Colonic mucosa (tissue), 4 donors: ENCODE results near the gene KDM2A. TPM values are rescaled to one million over a fixed set of nuclear protein-coding genes. Genes with fewer than 3 reads are reported as not detected.

Experiments
- DNase-seq: peaks from one replicate; pipeline ENCODE4 v3.0.0-alpha.2; 2020
- H3K27ac ChIP-seq: fragments of 200-600 bp; one replicate; pipeline ENCODE4 v1.8.0; 2021
- H3K27me3 ChIP-seq: fragments of 200-600 bp; one replicate; pipeline ENCODE4 v1.8.0; 2021
- H3K36me3 ChIP-seq: fragments of 200-600 bp; one replicate; pipeline ENCODE4 v1.8.0; 2021
- H3K4me1 ChIP-seq: fragments of 200-600 bp; one replicate; pipeline ENCODE4 v1.8.0; 2021; ENCODE audit warnings: mild to moderate bottlenecking
- H3K4me3 ChIP-seq: fragments of 200-600 bp; one replicate; pipeline ENCODE4 v1.8.0; 2021
- H3K9ac ChIP-seq, 2 donors: one replicate each; pipeline ENCODE4 v1.7.0; 2013; ENCODE audit warnings: control low read depth in 2 of 2, low read depth in 2 of 2, low read length in 2 of 2
- H3K9me3 ChIP-seq: fragments of 200-600 bp; one replicate; pipeline ENCODE4 v1.8.0; 2021
- intact Hi-C: fragments of 100-400 bp; cut with DNase I; formaldehyde crosslinking; loops from one replicate; pipeline ENCODE4 v1.14.1; 2022
- total RNA-seq, 2 donors: library from RNA; stranded (reverse); fragmentation: NEBNext Ultra II Directional in 1 of 2; extraction: Animal tissue kit (Norgen Biotek cat#: 25700) in 1 of 2; gene quantifications; one replicate each; pipeline ENCODE4 v1.2.1, GENCODE V29; 2021
- TF ChIP-seq, protein P1 (sequence below): fragments of 200-600 bp; IDR thresholded peaks from one replicate; pipeline ENCODE4 v1.8.0; 2022; ENCODE audit warnings: antibody characterized with exemption, mild to moderate bottlenecking
- donor health status: healthy.
- donor health status: DM: no; HTN: no; CAD: no.
- donor health status: DM: no; HTN: no; CAD: no.

The KDM2A gene
- total RNA-seq, 2 donors from 2014 or later: 63.3 to 80.6 TPM

DNA sequence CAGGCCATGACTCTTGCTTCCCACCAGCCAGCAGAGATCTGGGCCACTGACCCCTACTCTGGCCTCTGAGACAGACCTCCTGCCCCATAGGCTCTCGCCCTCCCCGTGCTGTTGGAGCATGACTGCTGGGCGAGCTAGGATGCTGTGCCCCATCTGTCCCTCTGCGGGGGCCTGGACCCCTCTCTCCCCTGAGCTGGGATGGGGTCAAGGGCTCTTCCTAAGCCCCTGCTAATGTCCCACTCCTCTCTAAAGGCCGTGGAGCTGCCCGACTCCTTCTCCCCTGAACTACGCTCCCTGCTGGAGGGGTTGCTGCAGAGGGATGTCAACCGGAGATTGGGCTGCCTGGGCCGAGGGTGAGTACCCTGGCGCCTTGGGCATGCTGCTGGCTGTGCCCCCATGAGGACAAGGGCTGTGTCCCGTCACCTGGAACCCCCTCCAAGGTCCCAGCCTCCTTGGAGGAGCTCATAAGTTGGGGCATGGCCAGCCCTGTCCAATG, 163.9 kb downstream of the KDM2A start:
- Histone ChIP-seq H3K27me3 (no peaks in the 10 kb centered on the region), H3K4me3 (no peak overlapping the region), H3K9me3 (no peaks in the 10 kb centered on the region), H3K27ac (peak overlapping the region; percentile 33), H3K9ac (no peak overlapping the region), H3K36me3 (peaks cover 55% of the 10 kb centered on the region), H3K4me1 (peaks cover 15% of the 10 kb centered on the region)
- no peak for DNase-seq
- intact Hi-C loops: no loop called here
- TF ChIP-seq, protein P1, sequence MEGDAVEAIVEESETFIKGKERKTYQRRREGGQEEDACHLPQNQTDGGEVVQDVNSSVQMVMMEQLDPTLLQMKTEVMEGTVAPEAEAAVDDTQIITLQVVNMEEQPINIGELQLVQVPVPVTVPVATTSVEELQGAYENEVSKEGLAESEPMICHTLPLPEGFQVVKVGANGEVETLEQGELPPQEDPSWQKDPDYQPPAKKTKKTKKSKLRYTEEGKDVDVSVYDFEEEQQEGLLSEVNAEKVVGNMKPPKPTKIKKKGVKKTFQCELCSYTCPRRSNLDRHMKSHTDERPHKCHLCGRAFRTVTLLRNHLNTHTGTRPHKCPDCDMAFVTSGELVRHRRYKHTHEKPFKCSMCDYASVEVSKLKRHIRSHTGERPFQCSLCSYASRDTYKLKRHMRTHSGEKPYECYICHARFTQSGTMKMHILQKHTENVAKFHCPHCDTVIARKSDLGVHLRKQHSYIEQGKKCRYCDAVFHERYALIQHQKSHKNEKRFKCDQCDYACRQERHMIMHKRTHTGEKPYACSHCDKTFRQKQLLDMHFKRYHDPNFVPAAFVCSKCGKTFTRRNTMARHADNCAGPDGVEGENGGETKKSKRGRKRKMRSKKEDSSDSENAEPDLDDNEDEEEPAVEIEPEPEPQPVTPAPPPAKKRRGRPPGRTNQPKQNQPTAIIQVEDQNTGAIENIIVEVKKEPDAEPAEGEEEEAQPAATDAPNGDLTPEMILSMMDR: no peak

DNA sequence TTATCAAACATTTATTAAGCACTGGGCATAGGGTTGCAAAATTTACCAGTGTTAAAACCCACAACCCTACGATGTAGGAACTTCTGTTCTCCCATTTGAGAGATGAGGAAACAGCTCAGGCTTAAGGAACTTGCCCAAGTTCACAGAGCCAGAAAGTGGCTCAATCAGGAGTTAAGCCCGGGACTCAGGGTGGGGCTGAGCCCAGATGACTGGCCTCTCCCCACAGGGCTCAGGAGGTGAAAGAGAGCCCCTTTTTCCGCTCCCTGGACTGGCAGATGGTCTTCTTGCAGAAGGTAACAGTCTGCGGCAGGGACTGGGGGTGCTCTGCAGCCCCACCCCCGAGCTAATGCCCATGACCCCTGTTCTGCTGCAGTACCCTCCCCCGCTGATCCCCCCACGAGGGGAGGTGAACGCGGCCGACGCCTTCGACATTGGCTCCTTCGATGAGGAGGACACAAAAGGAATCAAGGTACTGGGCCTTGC, 164.5 kb downstream of the KDM2A start:
- TF ChIP-seq, protein P1: no peak
- H3K9me3 ChIP-seq: no peaks in the 10 kb centered on the region
- H3K4me3 ChIP-seq: no peak overlapping the region
- no peak for DNase-seq
- no peaks in the 10 kb centered on the region for H3K27me3 ChIP-seq
- intact Hi-C loops: no loop called here
- H3K27ac ChIP-seq: peak overlapping the region; percentile 33
- H3K36me3 ChIP-seq: peaks cover 55% of the 10 kb centered on the region
- no peak overlapping the region for H3K9ac ChIP-seq
- peaks cover 12% of the 10 kb centered on the region for H3K4me1 ChIP-seq

DNA sequence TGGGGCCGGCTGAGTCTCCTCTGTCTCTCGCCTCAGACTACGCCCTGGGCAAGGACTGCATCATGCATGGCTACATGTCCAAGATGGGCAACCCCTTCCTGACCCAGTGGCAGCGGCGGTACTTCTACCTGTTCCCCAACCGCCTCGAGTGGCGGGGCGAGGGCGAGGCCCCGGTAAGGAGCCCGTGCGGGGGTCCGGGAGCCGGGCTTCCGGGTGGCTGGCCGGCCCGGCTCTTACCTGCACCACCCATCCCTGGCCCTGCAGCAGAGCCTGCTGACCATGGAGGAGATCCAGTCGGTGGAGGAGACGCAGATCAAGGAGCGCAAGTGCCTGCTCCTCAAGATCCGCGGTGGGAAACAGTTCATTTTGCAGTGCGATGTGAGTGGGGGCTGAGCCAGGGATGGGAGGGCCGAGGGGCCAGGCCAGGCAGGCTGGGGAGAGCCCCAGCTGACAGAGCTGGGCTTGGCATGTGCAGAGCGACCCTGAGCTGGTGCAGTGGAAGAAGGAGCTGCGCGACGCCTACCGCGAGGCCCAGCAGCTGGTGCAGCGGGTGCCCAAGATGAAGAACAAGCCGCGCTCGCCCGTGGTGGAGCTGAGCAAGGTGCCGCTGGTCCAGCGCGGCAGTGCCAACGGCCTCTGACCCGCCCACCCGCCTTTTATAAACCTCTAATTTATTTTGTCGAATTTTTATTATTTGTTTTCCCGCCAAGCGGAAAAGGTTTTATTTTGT, 165.9 kb downstream of the KDM2A start:
- H3K4me1 ChIP-seq: peaks cover 12% of the 10 kb centered on the region
- H3K36me3 ChIP-seq: peaks cover 43% of the 10 kb centered on the region
- TF ChIP-seq, protein P1: no peak

DNA sequence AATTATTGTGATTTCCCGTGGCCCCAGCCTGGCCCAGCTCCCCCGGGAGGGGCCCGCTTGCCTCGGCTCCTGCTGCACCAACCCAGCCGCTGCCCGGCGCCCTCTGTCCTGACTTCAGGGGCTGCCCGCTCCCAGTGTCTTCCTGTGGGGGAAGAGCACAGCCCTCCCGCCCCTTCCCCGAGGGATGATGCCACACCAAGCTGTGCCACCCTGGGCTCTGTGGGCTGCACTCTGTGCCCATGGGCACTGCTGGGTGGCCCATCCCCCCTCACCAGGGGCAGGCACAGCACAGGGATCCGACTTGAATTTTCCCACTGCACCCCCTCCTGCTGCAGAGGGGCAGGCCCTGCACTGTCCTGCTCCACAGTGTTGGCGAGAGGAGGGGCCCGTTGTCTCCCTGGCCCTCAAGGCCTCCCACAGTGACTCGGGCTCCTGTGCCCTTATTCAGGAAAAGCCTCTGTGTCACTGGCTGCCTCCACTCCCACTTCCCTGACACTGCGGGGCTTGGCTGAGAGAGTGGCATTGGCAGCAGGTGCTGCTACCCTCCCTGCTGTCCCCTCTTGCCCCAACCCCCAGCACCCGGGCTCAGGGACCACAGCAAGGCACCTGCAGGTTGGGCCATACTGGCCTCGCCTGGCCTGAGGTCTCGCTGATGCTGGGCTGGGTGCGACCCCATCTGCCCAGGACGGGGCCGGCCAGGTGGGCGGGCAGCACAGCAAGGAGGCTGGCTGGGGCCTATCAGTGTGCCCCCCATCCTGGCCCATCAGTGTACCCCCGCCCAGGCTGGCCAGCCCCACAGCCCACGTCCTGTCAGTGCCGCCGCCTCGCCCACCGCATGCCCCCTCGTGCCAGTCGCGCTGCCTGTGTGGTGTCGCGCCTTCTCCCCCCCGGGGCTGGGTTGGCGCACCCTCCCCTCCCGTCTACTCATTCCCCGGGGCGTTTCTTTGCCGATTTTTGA, 166.8 kb downstream of the KDM2A start:
- no peak overlapping the region for H3K4me3 ChIP-seq
- TF ChIP-seq, protein P1: no peak
- no peaks in the 10 kb centered on the region for H3K27me3 ChIP-seq
- peak overlapping the region; percentile 95 for H3K27ac ChIP-seq
- intact Hi-C loops: no loop called here
- no peak for DNase-seq
- H3K9ac ChIP-seq: peak overlapping the region; percentile 6 to 19
- peaks cover 15% of the 10 kb centered on the region for H3K4me1 ChIP-seq
- H3K36me3 ChIP-seq: peaks cover 38% of the 10 kb centered on the region
- H3K9me3 ChIP-seq: no peaks in the 10 kb centered on the region

More for the DNA sequence above, 165.9 kb downstream of the KDM2A start:
- no peak for DNase-seq
- no peaks in the 10 kb centered on the region for H3K27me3 ChIP-seq
- intact Hi-C loops: no loop called here
- H3K9ac ChIP-seq: no peak overlapping the region
- H3K9me3 ChIP-seq: no peaks in the 10 kb centered on the region
- H3K4me3 ChIP-seq: no peak overlapping the region
- H3K27ac ChIP-seq: peak overlapping the region; percentile 24

DNA sequence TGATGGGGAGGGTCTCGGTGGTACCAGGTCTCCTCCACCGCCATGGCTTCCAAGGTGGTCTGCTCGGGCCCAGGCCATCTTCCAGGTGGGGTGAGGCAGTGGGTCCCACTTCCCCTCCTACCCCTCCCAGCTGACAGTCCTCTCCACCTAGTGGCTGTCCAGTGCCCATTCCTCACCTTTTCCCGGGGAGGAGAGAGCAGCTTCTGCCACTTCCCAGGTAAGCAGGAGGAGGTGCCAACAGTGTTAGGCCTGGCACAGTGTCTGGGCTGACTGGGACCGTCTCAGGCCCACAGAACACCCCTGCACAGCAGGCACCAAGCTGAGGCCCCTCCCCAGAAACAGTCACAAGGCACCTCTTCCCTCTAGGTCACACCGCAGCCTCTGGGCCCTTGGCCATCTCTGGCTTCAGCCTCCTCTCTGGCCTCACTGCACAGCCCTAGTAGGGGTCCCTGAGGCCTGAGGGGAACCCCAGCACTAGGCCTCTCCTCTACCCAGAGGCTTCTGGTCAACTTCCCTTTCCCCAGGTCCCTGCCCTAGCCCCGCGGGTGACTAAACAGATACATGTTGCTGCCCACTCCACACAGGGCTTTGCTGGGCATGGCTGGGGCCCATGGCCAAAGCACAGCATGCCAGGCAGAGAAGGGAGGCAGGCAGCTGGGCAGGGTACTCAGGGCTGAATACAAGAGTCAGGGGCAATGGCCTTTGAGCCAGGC, 167.7 kb downstream of the KDM2A start:
- H3K36me3 ChIP-seq: peaks cover 28% of the 10 kb centered on the region
- TF ChIP-seq, protein P1: no peak

More for the DNA sequence above, 167.7 kb downstream of the KDM2A start:
- Histone ChIP-seq H3K4me3 (no peak overlapping the region), H3K4me1 (peaks cover 15% of the 10 kb centered on the region), H3K27me3 (no peaks in the 10 kb centered on the region), H3K9ac (peak overlapping the region; percentile 6 to 91), H3K27ac (peak overlapping the region; percentile 95), H3K9me3 (no peaks in the 10 kb centered on the region)
- DNase-seq: no peak
- intact Hi-C loops: no loop called here
